Pulmonary artery endothelial cell (primary cell): ENCODE results near the gene ATAT1. TPM values are rescaled to one million over a fixed set of nuclear protein-coding genes. Genes with fewer than 3 reads are reported as not detected.

Experiments used
- DNase-seq: peaks from one replicate; pipeline ENCODE4 v3.0.0-alpha.2; 2011; ENCODE audit warnings: low read depth, low spot score
- total RNA-seq: library from RNA; depleted of rRNA; stranded (reverse); fragments of >200 nt; gene quantifications from 2 replicates; pipeline ENCODE4 v1.2.3, GENCODE V29; 2014

The ATAT1 gene
- total RNA-seq = 2.6 and 2.8 TPM in 2 replicates

- DNase-seq = peak; percentile 58
Measured at GRCh38 chr6:30626484-30627366, at the start of gene ATAT1. Gene ATAT1, plus strand, starts transcription at chr6:30626874.

DNA sequence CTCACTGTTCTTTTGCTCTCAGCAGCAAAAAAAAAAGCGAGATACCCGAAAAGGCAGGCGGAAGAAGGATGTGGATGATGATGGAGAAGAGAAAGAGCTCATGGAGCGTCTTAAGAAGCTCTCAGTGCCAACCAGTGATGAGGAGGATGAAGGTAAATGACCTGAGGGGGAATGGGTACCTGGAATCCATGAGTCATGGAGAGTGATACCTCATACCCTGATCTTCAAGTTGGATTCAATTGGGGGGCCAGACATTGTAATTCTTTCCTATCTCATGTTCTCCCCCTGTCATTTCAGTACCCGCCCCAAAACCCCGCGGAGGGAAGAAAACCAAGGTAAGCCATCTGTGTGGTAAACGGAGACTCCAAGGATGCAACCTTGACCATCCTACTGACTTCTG lies 48.6 kb upstream of the ATAT1 start:
- no peak for DNase-seq

GRCh38 chr6:30583921-30584320 lies 42.8 kb upstream of the ATAT1 start:
- DNase-seq = no peak

- DNase-seq = no peak
Measured at GRCh38 chr6:30589754-30590358, 36.8 kb upstream of the ATAT1 start.

- no peak for DNase-seq
Measured at GRCh38 chr6:30590509-30590908, 36.2 kb upstream of the ATAT1 start.

GRCh38 chr6:30591008-30591407 lies 35.7 kb upstream of the ATAT1 start:
- no peak for DNase-seq

GRCh38 chr6:30592287-30592686 lies 34.4 kb upstream of the ATAT1 start:
- DNase-seq = no peak

GRCh38 chr6:30597315-30598144 lies 29.1 kb upstream of the ATAT1 start:
- peak; percentile 46 for DNase-seq

GRCh38 chr6:30598912-30599624 lies 27.6 kb upstream of the ATAT1 start:
- no peak for DNase-seq

DNA sequence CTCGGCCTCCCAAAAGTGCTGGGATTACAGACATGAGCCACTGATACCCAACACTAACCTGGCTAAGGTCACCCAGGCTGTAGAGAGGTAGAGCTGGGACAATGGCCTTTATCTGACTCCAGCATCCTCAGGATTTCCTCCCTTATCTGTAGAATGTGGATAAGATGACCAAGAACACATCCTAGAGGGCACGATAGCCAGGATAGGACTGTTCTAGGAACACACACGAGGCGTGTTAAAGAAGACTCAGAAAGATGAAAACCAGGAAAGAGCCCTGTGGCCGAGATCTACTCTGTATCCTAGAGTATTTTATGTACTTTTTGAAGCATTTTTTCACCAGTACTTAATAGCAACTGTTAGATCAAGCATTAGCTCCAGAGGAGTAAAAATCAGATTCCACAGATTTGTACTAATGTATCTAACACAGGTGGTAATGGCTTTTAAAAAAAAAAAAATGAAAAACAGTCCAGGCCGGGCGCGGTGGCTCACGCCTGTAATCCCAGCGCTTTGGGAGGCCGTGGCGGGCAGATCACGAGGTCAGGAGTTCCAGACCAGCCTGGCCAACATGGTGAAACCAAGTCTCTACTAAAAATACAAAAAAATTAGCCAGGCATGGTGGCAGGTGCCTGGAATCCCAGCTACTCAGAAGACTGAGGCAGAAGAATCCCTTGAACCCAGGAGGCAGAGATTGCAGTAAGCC lies 26.9 kb upstream of the ATAT1 start:
- DNase-seq = no peak

GRCh38 chr6:30600451-30600961 lies 26.2 kb upstream of the ATAT1 start:
- no peak for DNase-seq

- no peak for DNase-seq
Measured at GRCh38 chr6:30601436-30601814, 25.2 kb upstream of the ATAT1 start.

DNA sequence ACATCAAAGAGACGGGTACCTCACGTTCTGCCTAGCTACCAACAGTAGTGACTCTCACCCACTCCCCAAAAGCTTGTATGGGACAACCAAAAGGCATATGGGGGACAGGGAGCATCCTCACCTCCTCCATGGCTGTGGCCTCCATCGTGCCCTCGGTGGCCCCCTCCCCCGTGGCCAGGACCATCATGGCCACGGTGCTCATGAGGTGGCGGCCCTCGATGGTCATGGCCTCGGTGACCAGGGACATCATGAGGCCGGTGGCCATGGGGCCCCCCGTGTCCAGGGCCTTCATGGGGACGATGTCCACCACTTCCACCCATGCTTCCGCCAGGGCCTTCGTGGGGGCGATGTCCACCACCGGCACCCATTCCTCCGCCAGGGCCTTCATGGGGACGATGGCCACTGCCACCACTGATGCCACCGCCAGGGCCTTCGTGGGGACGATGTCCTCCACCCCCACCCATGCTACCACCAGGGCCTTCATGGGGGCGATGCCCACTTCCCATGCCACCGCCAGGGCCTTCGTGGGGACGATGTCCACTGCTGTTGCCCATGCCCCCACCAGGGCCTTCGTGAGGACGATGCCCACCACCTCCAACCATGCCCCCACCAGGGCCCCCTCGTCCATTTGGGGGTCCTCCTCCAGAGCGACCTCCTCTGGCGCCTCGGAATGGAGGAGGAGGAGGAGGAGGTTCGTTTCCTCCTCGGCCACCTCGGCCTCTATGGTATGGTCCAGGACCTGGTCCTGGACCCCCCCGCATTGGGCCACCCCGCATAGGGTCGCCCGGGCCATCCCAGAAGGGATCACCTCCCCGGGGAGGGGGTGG lies 24.6 kb upstream of the ATAT1 start:
- no peak for DNase-seq

DNA sequence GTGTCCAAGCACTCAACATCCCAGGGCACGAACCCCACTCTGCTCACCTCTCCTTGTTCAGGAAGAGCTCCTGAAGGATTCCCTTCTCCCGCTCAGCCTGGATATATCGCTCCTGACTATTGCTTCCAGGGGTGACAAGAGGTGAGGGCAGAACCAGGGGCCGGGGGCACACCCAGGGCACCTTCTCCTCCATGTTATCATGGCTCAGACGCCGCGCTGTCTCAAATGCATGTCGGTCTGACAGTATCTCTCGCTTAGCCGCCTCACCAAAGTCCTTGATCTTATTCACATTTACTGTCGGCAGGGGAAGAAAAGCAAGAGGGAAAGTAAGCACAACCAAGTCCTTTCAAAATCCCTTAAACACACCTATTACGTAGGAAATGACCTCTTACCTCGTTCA lies 22.7 kb upstream of the ATAT1 start:
- no peak for DNase-seq

GRCh38 chr6:30610065-30610464 lies 16.6 kb upstream of the ATAT1 start:
- no peak for DNase-seq

GRCh38 chr6:30611150-30611855 lies 15.4 kb upstream of the ATAT1 start:
- no peak for DNase-seq

DNA sequence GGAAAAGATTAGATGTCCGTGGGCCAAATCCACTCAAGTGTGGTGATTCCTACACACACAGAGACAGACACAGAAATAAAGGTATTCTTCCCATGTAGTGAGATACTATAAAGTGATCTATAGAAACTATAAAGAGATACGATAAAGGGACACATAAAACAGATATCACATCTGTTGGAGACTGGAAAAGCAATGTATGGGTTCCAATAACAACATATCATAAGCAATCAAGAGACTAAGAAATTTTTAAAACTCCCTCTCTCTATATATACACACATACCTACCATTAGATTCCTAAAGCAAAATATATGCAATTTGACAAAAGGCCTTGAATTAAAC lies 14.8 kb upstream of the ATAT1 start:
- DNase-seq = no peak

- DNase-seq = no peak
Measured at GRCh38 chr6:30612213-30612612, 14.5 kb upstream of the ATAT1 start.

DNA sequence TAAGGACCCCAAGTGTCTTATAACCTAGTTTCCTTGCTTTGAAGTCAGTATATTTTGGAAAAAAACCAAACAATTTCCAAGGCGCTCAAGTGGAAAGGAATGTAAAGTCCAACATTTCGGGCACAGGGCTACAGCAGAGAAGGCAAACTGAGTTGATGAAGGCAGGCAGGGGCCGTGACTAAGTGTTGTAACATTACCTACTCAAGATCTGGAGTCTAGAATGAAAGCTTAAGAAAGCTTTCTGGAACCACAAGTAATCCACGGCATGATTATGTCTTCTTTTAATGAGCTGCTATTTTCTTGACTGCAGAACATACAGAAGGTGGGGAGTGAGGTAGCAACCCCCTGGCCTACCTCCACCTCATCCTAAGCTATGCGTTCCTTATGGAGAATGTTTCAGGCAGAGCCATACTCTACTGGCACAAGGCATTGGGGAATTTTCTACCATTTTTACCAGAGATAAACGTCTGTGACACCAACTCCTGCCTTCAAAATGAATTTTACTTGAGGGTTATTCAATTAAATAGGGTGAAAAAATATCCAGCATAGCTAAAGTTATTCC lies 13.9 kb upstream of the ATAT1 start:
- DNase-seq = no peak
